ENCODE measurements around the gene PLA2G4E. TPM values are rescaled to one million over a fixed set of nuclear protein-coding genes. Genes with fewer than 3 reads are reported as not detected.

The PLA2G4E gene
- polyA plus RNA-seq, 1 donor (not counting 4 experiments of a cell fraction or from before 2014, with no cell fraction given): 3.5 TPM

DNA sequence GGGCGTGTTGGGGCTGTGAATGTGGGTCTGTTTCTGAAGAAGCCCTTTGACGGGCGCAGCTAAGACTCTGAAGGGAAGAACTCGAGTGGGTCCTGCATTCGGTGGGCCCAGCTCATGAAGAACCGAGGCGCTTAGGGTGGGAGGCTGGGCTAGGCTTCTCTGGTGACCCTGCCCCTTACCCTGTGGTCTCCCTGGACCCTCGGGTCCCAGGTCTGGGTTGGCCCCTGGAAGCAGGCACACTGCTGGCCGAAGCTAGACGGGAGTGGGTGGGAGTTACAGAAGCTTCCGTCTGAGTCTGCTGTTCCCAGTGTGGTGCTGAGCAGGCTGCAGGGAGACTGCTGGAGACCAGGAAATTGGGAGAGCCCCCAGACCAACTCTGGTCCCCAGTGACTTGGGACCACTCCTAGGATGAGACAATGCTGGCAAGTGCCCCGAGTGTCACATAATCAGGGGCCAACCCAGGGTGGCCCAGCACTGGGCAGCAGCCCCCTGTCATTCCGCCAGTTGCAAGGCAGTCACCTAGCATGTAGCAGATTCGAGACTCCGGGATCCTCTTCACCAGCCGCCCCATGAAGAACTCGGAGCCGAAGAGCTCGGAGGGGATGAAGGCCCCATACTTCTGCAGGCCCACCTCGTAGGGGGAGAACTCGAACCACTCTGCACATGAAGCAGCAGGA lies 31.8 kb downstream of the PLA2G4E start:
- H3K9ac ChIP-seq (ENCODE audit: control insufficient read depth, extremely low read depth, insufficient read depth, low read length): no peak overlapping the region
- no peaks in the 10 kb centered on the region for H3K4me1 ChIP-seq (ENCODE audit: control insufficient read depth, extremely low read depth, insufficient read depth, low read length)
- H2AFZ ChIP-seq (ENCODE audit: control insufficient read depth, low read length): no peak overlapping the region
- no peaks in the 10 kb centered on the region for H3K9me1 ChIP-seq (ENCODE audit: control insufficient read depth, extremely low read depth, insufficient read depth, low read length)
- H4K20me1 ChIP-seq (ENCODE audit: control insufficient read depth, extremely low read depth, insufficient read depth, low read length): no peaks in the 10 kb centered on the region
- H3K27ac ChIP-seq (ENCODE audit: control insufficient read depth, insufficient read depth, low read length): no peak overlapping the region
- DNase-seq (ENCODE audit: low read depth, low spot score): no peak
- no peaks in the 10 kb centered on the region for H3K9me3 ChIP-seq (ENCODE audit: control insufficient read depth, low read depth, low read length)
- no peak overlapping the region for H3K4me3 ChIP-seq (ENCODE audit: control insufficient read depth in 2 of 3, extremely low read depth in 1 of 3, insufficient read depth in 2 of 3, low read depth in 1 of 3, low read length in 3 of 3)
- H3K27me3 ChIP-seq (ENCODE audit: control insufficient read depth, extremely low read depth, insufficient read depth, low read length): no peaks in the 10 kb centered on the region
- H3K4me2 ChIP-seq (ENCODE audit: control insufficient read depth, extremely low read depth, insufficient read depth, low read depth, low read length): no peak overlapping the region
- no peak for FAIRE-seq
- dilution Hi-C loops (cut with MboI; ENCODE audit: extremely low pct_ligation_motif_present, low sequenced_read_pairs): no loop called here
- no peaks in the 10 kb centered on the region for H3K79me2 ChIP-seq (ENCODE audit: control insufficient read depth, insufficient read depth, low read length)
- no peak for TF ChIP-seq CTCF (optimal IDR thresholded peaks at IDR 0.05 in 1 of 3, IDR thresholded peaks at IDR 0.05 in 1 of 3, conservative IDR thresholded peaks at IDR 0.05 in 1 of 3; ENCODE audit: extremely low read depth in 1 of 3, insufficient read depth in 2 of 3, low read length in 3 of 3)
- TF ChIP-seq EZH2 (IDR thresholded peaks at IDR 0.05; ENCODE audit: low read length): no peak
- H3K36me3 ChIP-seq (ENCODE audit: control insufficient read depth in 2 of 2, extremely low read depth in 1 of 2, insufficient read depth in 2 of 2, low read length in 2 of 2): no peaks in the 10 kb centered on the region

DNA sequence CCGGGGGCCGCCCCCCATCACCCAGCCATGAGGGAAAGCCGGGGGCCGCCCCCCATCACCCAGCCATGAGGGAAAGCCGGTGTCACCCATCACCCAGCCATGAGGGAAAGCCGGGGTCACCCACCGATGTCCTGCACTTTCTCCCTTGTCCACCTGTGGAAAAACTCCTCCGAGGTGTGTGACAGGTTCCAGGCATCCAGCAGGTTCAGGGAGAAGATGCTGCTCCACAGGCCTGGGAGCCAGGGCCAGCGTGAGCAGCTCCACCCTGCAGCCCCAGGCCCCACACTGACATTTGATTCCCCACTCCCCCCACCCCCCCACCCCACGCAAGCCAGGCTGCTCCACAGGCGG lies 32.9 kb downstream of the PLA2G4E start:
- no peaks in the 10 kb centered on the region for H3K79me2 ChIP-seq (ENCODE audit: control insufficient read depth, insufficient read depth, low read length)
- DNase-seq (ENCODE audit: low read depth, low spot score): no peak
- no peak overlapping the region for H3K4me2 ChIP-seq (ENCODE audit: control insufficient read depth, extremely low read depth, insufficient read depth, low read depth, low read length)
- H3K36me3 ChIP-seq (ENCODE audit: control insufficient read depth in 2 of 2, extremely low read depth in 1 of 2, insufficient read depth in 2 of 2, low read length in 2 of 2): no peaks in the 10 kb centered on the region
- H3K4me3 ChIP-seq (ENCODE audit: control insufficient read depth in 2 of 3, extremely low read depth in 1 of 3, insufficient read depth in 2 of 3, low read depth in 1 of 3, low read length in 3 of 3): no peak overlapping the region
- no peak for TF ChIP-seq CTCF (optimal IDR thresholded peaks at IDR 0.05 in 1 of 3, IDR thresholded peaks at IDR 0.05 in 1 of 3, conservative IDR thresholded peaks at IDR 0.05 in 1 of 3; ENCODE audit: extremely low read depth in 1 of 3, insufficient read depth in 2 of 3, low read length in 3 of 3)
- TF ChIP-seq EZH2 (IDR thresholded peaks at IDR 0.05; ENCODE audit: low read length): no peak
- no peaks in the 10 kb centered on the region for H3K9me1 ChIP-seq (ENCODE audit: control insufficient read depth, extremely low read depth, insufficient read depth, low read length)
- H2AFZ ChIP-seq (ENCODE audit: control insufficient read depth, low read length): no peak overlapping the region
- H3K9me3 ChIP-seq (ENCODE audit: control insufficient read depth, low read depth, low read length): no peaks in the 10 kb centered on the region
- no peaks in the 10 kb centered on the region for H3K27me3 ChIP-seq (ENCODE audit: control insufficient read depth, extremely low read depth, insufficient read depth, low read length)
- H3K27ac ChIP-seq (ENCODE audit: control insufficient read depth, insufficient read depth, low read length): no peak overlapping the region
- H3K9ac ChIP-seq (ENCODE audit: control insufficient read depth, extremely low read depth, insufficient read depth, low read length): no peak overlapping the region
- no peaks in the 10 kb centered on the region for H3K4me1 ChIP-seq (ENCODE audit: control insufficient read depth, extremely low read depth, insufficient read depth, low read length)
- no peak for FAIRE-seq
- dilution Hi-C loops (cut with MboI; ENCODE audit: extremely low pct_ligation_motif_present, low sequenced_read_pairs): no loop called here
- H4K20me1 ChIP-seq (ENCODE audit: control insufficient read depth, extremely low read depth, insufficient read depth, low read length): no peaks in the 10 kb centered on the region

Measured in keratinocyte (primary cell).